Right atrium auricular region (tissue), 2 donors: Measurements from ENCODE around the gene TEKT2. TPM values are rescaled to one million over a fixed set of nuclear protein-coding genes. Genes with fewer than 3 reads are reported as not detected.
A peak's percentile ranks its signal among the peaks of the same experiment; 100 is the strongest.

Source experiments
- DNase-seq: peaks from one replicate; pipeline ENCODE4 v3.0.0-alpha.2; 2019; ENCODE audit warnings: low spot score
- H3K27ac ChIP-seq, 2 donors: fragments of 200-600 bp; sonication (generic); 1 replicate in 1 of 2; 2 replicates in 1 of 2; pipeline ENCODE4 v1.5.1; 2016 to 2019
- H3K27me3 ChIP-seq, 2 donors: fragments of 200-600 bp; sonication (generic); one replicate each; pipeline versions ENCODE4 v1.5.1 to v1.6.0; 2017 to 2019
- H3K36me3 ChIP-seq: fragments of 200-600 bp; sonication (generic); one replicate; pipeline ENCODE4 v1.5.1; 2016
- H3K4me1 ChIP-seq, 2 donors: fragments of 200-600 bp; sonication (generic); one replicate each; pipeline versions ENCODE4 v1.5.1 to v1.6.0; 2017 to 2019
- H3K4me3 ChIP-seq, 2 donors: fragments of 200-600 bp; sonication (generic); 1 replicate in 1 of 2; 2 replicates in 1 of 2; pipeline ENCODE4 v1.5.1; 2017 to 2019; ENCODE audit warnings: mild to moderate bottlenecking in 1 of 2, moderate library complexity in 1 of 2
- H3K9me3 ChIP-seq, 2 donors: fragments of 200-600 bp; sonication (generic); one replicate each; pipeline ENCODE4 v1.5.1; 2019
- total RNA-seq, 2 donors: library from RNA; depleted of rRNA; stranded (reverse); fragments of >200 nt; gene quantifications; one replicate each; pipeline ENCODE4 v1.1.0, GENCODE V29; 2016
- TF ChIP-seq, protein P1 (sequence below), 2 donors: fragments of 200-600 bp; sonication (generic); IDR thresholded peaks; one replicate each; pipeline ENCODE4 v1.5.1; 2019; ENCODE audit warnings: antibody characterized with exemption in 2 of 2

Gene TEKT2
- total RNA-seq, 2 donors from 2014 or later, result 0.41 TPM; not detected in 1

DNA sequence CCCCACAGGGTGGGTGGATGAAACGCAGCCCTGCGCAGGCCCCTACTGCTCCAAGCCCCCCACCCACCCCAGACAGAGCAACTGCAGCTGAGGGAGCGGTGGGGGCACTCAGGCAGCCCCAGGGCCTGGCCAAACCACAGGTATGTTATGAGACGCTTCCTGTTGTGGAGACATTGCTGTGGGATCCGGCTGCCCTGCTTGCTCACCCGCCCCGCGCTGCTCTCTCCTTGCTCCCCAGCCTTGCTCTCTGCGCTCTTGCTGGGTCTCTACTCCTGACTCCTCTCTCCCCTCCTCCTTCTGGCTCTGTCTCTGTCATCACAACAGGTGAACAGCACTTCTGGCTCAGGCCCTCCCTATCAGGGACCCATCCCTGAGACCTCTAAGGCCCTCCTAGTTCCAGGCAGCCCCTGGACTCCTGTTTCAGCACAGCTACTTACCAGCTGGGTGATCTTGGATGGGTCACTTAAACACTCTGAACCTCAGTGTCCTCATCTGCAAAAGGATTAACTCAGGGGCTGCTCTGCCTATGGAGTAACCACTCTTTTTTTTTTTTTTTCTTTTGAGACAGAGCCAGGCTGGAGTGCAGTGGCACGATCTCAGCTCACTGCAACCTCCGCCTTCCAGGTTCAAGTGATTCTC, 25.3 kb downstream of the TEKT2 start:
- Histone ChIP-seq H3K4me1 (no peaks in the 10 kb centered on the region), H3K4me3 (no peak overlapping the region), H3K9me3 (no peaks in the 10 kb centered on the region), H3K27me3 (no peaks in the 10 kb centered on the region), H3K36me3 (no peaks in the 10 kb centered on the region), H3K27ac (no peak overlapping the region)
- no peak for DNase-seq
- TF ChIP-seq, protein P1, sequence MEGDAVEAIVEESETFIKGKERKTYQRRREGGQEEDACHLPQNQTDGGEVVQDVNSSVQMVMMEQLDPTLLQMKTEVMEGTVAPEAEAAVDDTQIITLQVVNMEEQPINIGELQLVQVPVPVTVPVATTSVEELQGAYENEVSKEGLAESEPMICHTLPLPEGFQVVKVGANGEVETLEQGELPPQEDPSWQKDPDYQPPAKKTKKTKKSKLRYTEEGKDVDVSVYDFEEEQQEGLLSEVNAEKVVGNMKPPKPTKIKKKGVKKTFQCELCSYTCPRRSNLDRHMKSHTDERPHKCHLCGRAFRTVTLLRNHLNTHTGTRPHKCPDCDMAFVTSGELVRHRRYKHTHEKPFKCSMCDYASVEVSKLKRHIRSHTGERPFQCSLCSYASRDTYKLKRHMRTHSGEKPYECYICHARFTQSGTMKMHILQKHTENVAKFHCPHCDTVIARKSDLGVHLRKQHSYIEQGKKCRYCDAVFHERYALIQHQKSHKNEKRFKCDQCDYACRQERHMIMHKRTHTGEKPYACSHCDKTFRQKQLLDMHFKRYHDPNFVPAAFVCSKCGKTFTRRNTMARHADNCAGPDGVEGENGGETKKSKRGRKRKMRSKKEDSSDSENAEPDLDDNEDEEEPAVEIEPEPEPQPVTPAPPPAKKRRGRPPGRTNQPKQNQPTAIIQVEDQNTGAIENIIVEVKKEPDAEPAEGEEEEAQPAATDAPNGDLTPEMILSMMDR (IDR thresholded peaks at IDR 0.05), result no peak

GRCh38 chr1:36111151-36111550, 27.3 kb downstream of the TEKT2 start:
- H3K27ac ChIP-seq, result no peak overlapping the region
- no peaks in the 10 kb centered on the region for H3K36me3 ChIP-seq
- H3K27me3 ChIP-seq, result no peaks in the 10 kb centered on the region
- H3K9me3 ChIP-seq, result no peaks in the 10 kb centered on the region
- TF ChIP-seq, protein P1 (IDR thresholded peaks at IDR 0.05), result no peak
- peaks cover 0 to 10% of the 10 kb centered on the region in 2 donors for H3K4me1 ChIP-seq
- no peak overlapping the region for H3K4me3 ChIP-seq
- DNase-seq, result no peak

GRCh38 chr1:36112823-36113222, 28.9 kb downstream of the TEKT2 start:
- H3K4me3 ChIP-seq, result no peak overlapping the region
- peaks cover 0 to 13% of the 10 kb centered on the region in 2 donors for H3K4me1 ChIP-seq
- no peaks in the 10 kb centered on the region for H3K36me3 ChIP-seq
- H3K27me3 ChIP-seq, result no peaks in the 10 kb centered on the region
- no peaks in the 10 kb centered on the region for H3K9me3 ChIP-seq
- TF ChIP-seq, protein P1 (IDR thresholded peaks at IDR 0.05), result no peak
- no peak for DNase-seq
- no peak overlapping the region for H3K27ac ChIP-seq

GRCh38 chr1:36114371-36114770, 30.5 kb downstream of the TEKT2 start:
- TF ChIP-seq, protein P1 (IDR thresholded peaks at IDR 0.05), result no peak
- H3K4me1 ChIP-seq, result peaks cover 0 to 16% of the 10 kb centered on the region in 2 donors
- no peaks in the 10 kb centered on the region for H3K27me3 ChIP-seq
- no peak for DNase-seq
- no peak overlapping the region for H3K27ac ChIP-seq
- H3K4me3 ChIP-seq, result no peak overlapping the region
- no peaks in the 10 kb centered on the region for H3K36me3 ChIP-seq
- H3K9me3 ChIP-seq, result no peaks in the 10 kb centered on the region

GRCh38 chr1:36115200-36115669, 31.3 kb downstream of the TEKT2 start:
- H3K27ac ChIP-seq, result peak overlapping the region; percentile 31 to 35
- no peaks in the 10 kb centered on the region for H3K36me3 ChIP-seq
- H3K4me1 ChIP-seq, result peaks cover 0 to 24% of the 10 kb centered on the region in 2 donors
- no peak for DNase-seq
- no peaks in the 10 kb centered on the region for H3K27me3 ChIP-seq
- TF ChIP-seq, protein P1 (IDR thresholded peaks at IDR 0.05), result no peak
- H3K9me3 ChIP-seq, result no peaks in the 10 kb centered on the region
- H3K4me3 ChIP-seq, result no peak overlapping the region

DNA sequence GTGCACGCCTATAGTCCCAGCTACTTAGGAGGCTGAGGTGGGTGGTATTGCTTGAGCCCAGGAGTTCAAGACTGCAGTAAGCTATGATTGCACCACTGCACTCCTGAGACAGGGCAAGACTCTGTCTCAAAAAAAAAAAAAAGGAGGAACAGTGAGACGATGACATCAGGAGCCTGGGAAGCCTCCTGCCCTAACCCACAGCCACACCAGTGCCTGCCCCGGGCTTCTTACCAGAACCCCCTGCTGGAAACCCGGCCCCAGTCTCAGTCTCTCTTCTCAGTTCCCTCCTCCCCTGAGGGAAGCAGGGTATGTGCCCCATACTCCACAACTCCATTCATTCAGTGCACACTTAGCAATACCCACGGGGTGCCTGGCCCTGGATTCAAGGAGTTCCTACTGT, 32.0 kb downstream of the TEKT2 start:
- Histone ChIP-seq H3K4me3 (no peak overlapping the region), H3K27me3 (no peaks in the 10 kb centered on the region), H3K4me1 (peaks cover 0 to 24% of the 10 kb centered on the region in 2 donors), H3K36me3 (no peaks in the 10 kb centered on the region), H3K27ac (peak overlapping the region in 1 of 2 donors; percentile 35), H3K9me3 (no peaks in the 10 kb centered on the region)
- DNase-seq, result no peak
- TF ChIP-seq, protein P1 (IDR thresholded peaks at IDR 0.05), result no peak
